RCC 7860 (cell line): ENCODE results near the gene IST1.
"Not testable (repeated sequence)": the region's sequence is repeated elsewhere in the genome, so short reads cannot be mapped to it uniquely, and the experiment has no call there.

Experiments used
- DNase-seq: peaks from one replicate; pipeline ENCODE4 v3.0.0-alpha.2; 2015; ENCODE audit warnings: low spot score
- FAIRE-seq: peaks from 2 replicates; lab custom pipeline; 2012; peaks lifted over from hg19 to GRCh38; lab: Jason Lieb, UNC

The IST1 gene

GRCh38 chr16:71880176-71880575 is 15.2 kb upstream of the IST1 start:
- FAIRE-seq (no peak), DNase-seq (no peak)

- peak; percentile 61 for FAIRE-seq
These were observed 12.7 kb upstream of the IST1 start for GRCh38 chr16:71882505-71883167.

GRCh38 chr16:71883168-71883848 is 12.0 kb upstream of the IST1 start:
- DNase-seq (no peak), FAIRE-seq (no peak)

More at GRCh38 chr16:71882505-71883167, 12.7 kb upstream of the IST1 start:
- DNase-seq, result peak; percentile 58

- peak; percentile 23 for DNase-seq
- FAIRE-seq, result no peak
These were observed 11.3 kb upstream of the IST1 start, which contains the start of gene ZNF821 for GRCh38 chr16:71883849-71884638. Gene ZNF821, minus strand, starts transcription at chr16:71884182. Its CDS starts 4,236 bp downstream, at chr16:71879946.

GRCh38 chr16:71885261-71885650 is 10.1 kb upstream of the IST1 start:
- FAIRE-seq (no peak), DNase-seq (no peak)

- DNase-seq, result no peak
- no peak for FAIRE-seq
These were observed 6.2 kb upstream of the IST1 start for GRCh38 chr16:71889147-71889546.

DNA sequence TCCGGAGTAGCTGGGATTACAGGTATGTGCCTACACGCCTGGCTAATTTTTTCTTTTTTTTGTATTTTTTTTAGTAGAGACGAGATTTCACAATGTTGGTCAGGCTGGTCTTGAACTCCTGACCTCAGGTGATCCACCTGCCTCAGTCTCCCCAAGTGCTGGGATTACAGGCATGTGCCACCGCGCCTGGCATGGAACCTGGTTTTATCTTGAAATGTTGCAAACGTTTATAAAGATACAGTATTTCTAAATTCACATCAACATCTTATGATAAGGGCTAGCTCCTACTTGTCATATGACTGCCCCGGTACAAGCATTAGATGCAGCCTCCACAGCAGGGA is 1.5 kb upstream of the IST1 start:
- DNase-seq (no peak), FAIRE-seq (no peak)

DNA sequence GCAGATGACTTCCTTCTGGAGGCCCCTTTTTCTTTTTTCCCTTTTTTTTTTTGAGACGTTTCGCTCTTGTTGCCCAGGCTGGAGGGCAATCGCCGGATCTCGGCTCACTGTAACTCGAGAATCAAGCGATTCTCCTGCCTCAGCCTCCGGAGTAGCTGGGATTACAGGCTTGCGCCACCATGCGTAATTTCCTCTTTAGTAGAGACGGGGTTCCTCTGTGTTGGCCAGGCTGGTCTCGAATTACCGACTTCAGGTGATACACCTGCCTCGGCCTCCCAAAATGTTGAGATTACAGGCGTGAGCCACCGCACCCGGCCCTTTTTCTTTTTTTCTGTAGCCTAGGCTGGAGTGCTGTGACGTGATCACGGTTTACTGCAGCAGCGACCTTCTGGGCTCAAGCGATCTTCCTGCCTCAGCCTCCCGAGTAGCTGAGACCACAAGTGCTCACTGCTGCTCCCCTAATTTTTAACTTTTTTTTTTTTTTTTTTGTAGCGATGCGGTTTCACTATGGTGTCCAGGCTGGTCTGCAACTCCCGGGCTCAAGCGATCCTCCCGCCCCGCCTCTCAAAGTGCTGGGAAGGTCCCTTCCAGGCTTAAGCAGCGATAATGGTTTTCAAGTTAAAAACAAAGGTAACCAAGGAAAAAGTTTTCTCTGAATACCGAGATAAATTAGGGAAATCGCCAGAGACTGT is 956 bp upstream of the IST1 start:
- DNase-seq (no peak), FAIRE-seq (no peak)

DNA sequence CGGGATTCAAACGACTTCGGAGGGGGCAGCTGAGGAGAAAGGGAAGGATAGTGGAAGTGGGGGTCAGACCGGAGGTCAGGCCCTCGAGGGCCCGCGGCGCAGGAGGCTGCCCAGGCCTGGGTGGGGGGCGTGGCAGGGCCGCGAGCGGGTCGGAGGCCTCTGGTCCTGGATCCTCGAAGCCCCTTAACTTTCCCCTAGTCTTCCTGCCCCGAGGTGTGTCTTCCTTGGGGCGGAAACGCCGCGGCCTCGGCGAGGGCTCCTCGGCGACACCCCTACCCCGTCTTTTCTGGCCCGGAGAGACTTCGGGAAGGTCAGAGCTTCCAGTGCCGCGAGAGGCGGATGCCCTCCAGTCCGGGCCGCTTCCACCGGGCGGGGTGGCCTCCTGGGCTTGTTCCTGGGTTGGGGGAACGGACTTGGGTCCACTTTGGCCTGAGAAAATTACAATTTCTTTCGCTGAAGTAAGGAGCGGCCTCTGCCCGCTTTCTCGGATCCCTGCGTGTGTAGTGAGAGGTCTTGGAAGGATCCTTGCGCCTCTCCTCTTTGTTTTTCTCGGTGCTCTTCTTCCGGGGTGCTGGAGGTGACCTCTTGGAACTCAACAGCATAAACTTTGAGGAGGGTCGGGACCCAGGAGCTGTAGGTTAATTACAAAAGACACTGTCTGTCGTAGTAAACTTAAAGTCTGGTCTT is 491 bp downstream of the IST1 start:
- FAIRE-seq (no peak), DNase-seq (no peak)

DNA sequence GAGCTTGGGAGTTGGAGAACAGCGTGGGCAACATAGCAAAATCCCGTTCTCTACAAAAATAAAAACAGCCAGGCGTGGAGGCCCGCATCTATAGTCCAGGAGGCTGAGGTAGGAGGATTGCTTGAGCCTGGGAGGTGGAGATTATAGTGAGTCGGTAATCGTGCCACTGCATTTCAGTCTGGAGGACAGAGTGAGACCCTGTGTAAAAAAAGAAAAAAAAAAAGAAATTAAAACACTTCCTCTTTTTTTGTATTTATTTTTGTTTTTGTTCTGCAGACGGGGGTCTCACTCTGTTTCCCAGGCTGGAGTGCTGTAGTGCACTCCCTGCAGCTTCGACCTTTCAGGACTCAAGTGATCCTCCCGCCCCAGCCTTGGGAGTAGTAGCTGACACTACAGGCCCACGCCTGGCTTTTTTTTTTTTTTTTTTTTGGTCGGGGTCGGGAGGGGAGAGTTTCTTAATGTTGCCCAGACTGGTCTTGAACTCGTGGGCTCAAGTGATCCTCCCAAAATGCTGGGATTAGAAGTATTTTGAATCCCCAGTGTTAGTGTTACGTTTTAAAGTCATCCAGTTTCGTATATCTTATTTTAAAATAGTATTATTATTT is 1.5 kb downstream of the IST1 start:
- no peak for DNase-seq
- FAIRE-seq, result no peak

DNA sequence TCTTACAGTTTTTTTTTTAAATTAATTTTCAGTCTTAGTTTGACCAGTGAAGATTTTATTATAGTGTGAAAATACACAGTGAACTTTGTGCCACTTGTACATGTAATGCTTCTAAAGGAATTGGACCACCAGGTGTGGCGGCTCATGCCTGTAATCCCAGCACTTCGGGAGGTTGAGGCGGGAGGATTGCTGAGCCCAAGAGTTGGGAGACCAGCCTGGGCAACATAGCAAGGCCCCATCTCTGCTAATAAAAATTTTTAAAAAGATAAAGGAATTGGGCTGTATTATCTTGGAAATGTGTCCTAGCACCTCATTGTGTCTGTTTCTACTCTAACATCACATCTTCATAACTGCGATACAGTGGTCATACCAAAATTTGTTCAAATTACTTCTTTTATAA is 3.8 kb downstream of the IST1 start:
- DNase-seq (no peak), FAIRE-seq (no peak)

GRCh38 chr16:71902656-71903365 is 7.5 kb downstream of the IST1 start:
- no peak for DNase-seq
- no peak for FAIRE-seq

- DNase-seq (no peak), FAIRE-seq (no peak)
These were observed 8.3 kb downstream of the IST1 start for GRCh38 chr16:71903608-71904007.

- DNase-seq (no peak), FAIRE-seq (no peak)
These were observed 8.9 kb downstream of the IST1 start for GRCh38 chr16:71904239-71904638.

GRCh38 chr16:71905765-71906164 is 10.4 kb downstream of the IST1 start:
- FAIRE-seq, DNase-seq: not testable (repeated sequence)

GRCh38 chr16:71911121-71911520 is 15.8 kb downstream of the IST1 start:
- no peak for FAIRE-seq

DNA sequence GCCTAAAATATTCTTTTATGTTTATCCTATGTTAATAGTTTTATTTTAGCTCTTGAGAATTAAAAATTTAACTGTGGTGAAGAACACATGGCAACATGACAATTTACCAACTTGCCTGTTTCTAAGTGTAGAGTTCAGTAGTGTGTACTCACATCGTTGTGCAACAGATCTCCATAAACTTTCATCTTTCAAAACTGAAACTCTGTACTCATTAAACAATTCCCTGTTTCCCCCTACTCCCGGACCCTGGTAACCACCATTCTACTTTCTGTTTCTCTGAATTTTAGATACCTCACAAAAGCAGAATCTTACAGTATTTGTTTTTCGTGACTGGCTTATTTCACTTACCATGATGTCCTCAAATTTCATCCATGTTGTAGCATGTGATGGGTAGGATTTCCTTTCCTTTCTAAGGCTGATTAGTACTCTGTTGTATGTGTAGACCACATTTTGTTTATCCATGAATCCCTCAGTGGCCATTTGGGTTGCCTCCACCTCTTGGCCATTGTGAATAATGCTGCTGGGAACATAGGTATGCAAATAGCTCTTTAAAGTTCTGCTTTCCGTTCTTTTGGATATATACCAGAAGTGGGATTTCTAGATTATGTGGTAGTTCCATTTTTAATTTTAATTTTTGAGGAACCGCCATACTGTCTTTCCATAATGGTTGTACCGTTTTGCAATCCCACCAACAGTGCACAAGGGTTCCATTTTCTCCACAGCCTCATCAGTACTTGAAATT is 17.4 kb downstream of the IST1 start:
- DNase-seq (no peak), FAIRE-seq (no peak)

More at GRCh38 chr16:71911121-71911520, 15.8 kb downstream of the IST1 start:
- no peak for DNase-seq

GRCh38 chr16:71914802-71915201 is 19.5 kb downstream of the IST1 start:
- DNase-seq, result no peak
- FAIRE-seq, result no peak

DNA sequence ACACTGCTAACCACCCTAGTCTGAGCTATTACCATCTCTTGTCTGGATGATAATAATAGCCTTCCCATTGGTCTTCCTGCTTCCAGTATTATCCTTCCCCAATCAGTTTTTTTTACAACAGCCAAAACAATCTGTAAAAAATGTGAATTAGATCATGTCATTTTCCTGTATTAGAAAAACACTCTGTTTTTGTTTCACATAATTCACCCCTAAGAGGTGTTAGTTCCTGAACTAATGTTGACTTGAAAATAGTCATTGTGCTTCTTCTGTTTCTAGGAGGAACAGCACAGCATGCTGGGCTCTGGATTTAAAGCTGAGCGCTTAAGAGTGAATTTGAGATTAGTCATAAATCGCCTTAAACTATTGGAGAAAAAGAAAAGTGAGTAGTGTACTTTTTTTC is 20.0 kb downstream of the IST1 start:
- FAIRE-seq (no peak), DNase-seq (no peak)
